GM12878 (cell line): ENCODE data around the gene SERPINB13.

Source experiments
- CBX5 ChIP-seq: sonication (generic); IDR thresholded peaks from 2 replicates; pipeline ENCODE4 v1.6.1; 2016; ENCODE audit warnings: low read depth, moderate library complexity, mild to moderate bottlenecking, inconsistent platforms
- CHD2 ChIP-seq: IDR thresholded peaks from 2 replicates; pipeline ENCODE4 v1.6.1; 2011; ENCODE audit warnings: low read depth, low read length, improper control_type of control experiment, borderline replicate concordance
- CREM ChIP-seq: IDR thresholded peaks from 2 replicates; pipeline ENCODE4 v1.6.1; 2014; ENCODE audit warnings: antibody characterized with exemption, low read depth
- CTCF ChIP-seq, 3 experiments: IDR thresholded peaks in 2 of 3; conservative IDR thresholded peaks in 1 of 3; 2 replicates each; pipeline ENCODE4 v1.5.1; 2011; ENCODE audit warnings: low read depth in 3 of 3, low read length in 3 of 3, mild to moderate bottlenecking in 3 of 3, control low read depth in 2 of 3, moderate library complexity in 2 of 3, inconsistent platforms in 1 of 3, mixed read lengths in 1 of 3; ENCODE audit not compliant: control insufficient read depth in 2 of 3, insufficient read depth in 1 of 3; ENCODE audit errors: extremely low read depth in 1 of 3
- EZH2 ChIP-seq: IDR thresholded peaks from 2 replicates; pipeline ENCODE4 v1.6.1; 2012; ENCODE audit warnings: low read depth, mild to moderate bottlenecking, control low read depth, inconsistent platforms, low read length, borderline replicate concordance; ENCODE audit not compliant: control insufficient read depth
- IRF5 ChIP-seq: fragments of 450-650 bp; IDR thresholded peaks from 2 replicates; pipeline ENCODE4 v1.6.1; 2017; ENCODE audit warnings: borderline replicate concordance
- NFYB ChIP-seq: IDR thresholded peaks from 2 replicates; pipeline ENCODE4 v1.6.1; 2011; ENCODE audit warnings: low read depth, mild to moderate bottlenecking, low read length, improper control_type of control experiment, moderate library complexity; ENCODE audit not compliant: insufficient read depth
- NR2F1 ChIP-seq: fragments of 450-650 bp; conservative IDR thresholded peaks from 2 replicates; pipeline ENCODE4 v1.6.1; 2017; ENCODE audit warnings: mild to moderate bottlenecking
- POLR2A ChIP-seq: IDR thresholded peaks from 2 replicates; pipeline ENCODE4 v1.6.1; 2011; ENCODE audit warnings: low read depth, mild to moderate bottlenecking, low read length
- SREBF2 ChIP-seq: IDR thresholded peaks from 2 replicates; pipeline ENCODE4 v1.6.1; 2012; ENCODE audit warnings: mild to moderate bottlenecking, low read length
- SRF ChIP-seq, 2 experiments: IDR thresholded peaks; 2 replicates each; pipeline ENCODE4 v1.6.1; 2011; ENCODE audit warnings: low read depth in 2 of 2, low read length in 2 of 2, mild to moderate bottlenecking in 1 of 2, moderate library complexity in 1 of 2

GRCh38 chr18:63585988-63586387 lies 1.2 kb upstream of the SERPINB13 start:
- TF ChIP-seq CBX5 (no peak), SRF (IDR thresholded peaks at IDR 0.05; ENCODE audit: low read depth in 2 of 2, low read length in 2 of 2) (no peak), NFYB (no peak), EZH2 (no peak), CTCF (IDR thresholded peaks at IDR 0.05 in 2 of 3, conservative IDR thresholded peaks at IDR 0.05 in 1 of 3; ENCODE audit: control insufficient read depth in 2 of 3, extremely low read depth in 1 of 3, insufficient read depth in 1 of 3, low read depth in 3 of 3, low read length in 3 of 3) (no peak), SREBF2 (no peak), CHD2 (no peak), POLR2A (no peak), IRF5 (no peak), NR2F1 (no peak), CREM (no peak)
